HepG2 (cell line): ENCODE measurements around the gene SCNM1. TPM values are rescaled to one million over a fixed set of nuclear protein-coding genes. Genes with fewer than 3 reads are reported as not detected.

Experiments
- DR1 ChIP-seq: sonication (generic); formaldehyde crosslinking; IDR thresholded peaks from 2 replicates; pipeline ENCODE4 v1.8.0; 2021; ENCODE audit warnings: mild to moderate bottlenecking, missing genetic modification reagents, inconsistent platforms
- EHMT2 ChIP-seq: fragments of 200-600 bp; sonication (generic); IDR thresholded peaks from 2 replicates; pipeline ENCODE4 v1.7.0; 2017; ENCODE audit warnings: antibody characterized with exemption, low read depth, low read length, borderline replicate concordance
- FOSL2 ChIP-seq: sonication (generic); formaldehyde crosslinking; IDR thresholded peaks from 2 replicates; pipeline ENCODE4 v1.4.0; 2020; ENCODE audit warnings: missing genetic modification reagents
- ISX ChIP-seq: sonication (generic); formaldehyde crosslinking; conservative IDR thresholded peaks from 2 replicates; pipeline ENCODE4 v1.5.0; 2020; ENCODE audit warnings: missing genetic modification reagents
- MBNL3 ChIP-seq: fragments of 250-450 bp; sonication (Bioruptor Pico); conservative IDR thresholded peaks from 2 replicates; pipeline ENCODE4 v1.8.0; 2022; ENCODE audit warnings: mild to moderate bottlenecking, inconsistent platforms
- MTA3 ChIP-seq: sonication (generic); formaldehyde crosslinking; IDR thresholded peaks from 2 replicates; pipeline ENCODE4 v1.4.0; 2020; ENCODE audit warnings: missing genetic modification reagents
- NRL ChIP-seq: sonication (generic); formaldehyde crosslinking; IDR thresholded peaks from 2 replicates; pipeline ENCODE4 v1.5.0; 2020; ENCODE audit warnings: missing genetic modification reagents, mild to moderate bottlenecking, moderate library complexity, borderline replicate concordance
- PREB ChIP-seq: sonication (generic); formaldehyde crosslinking; IDR thresholded peaks from 2 replicates; pipeline ENCODE4 v1.4.0; 2020; ENCODE audit warnings: missing genetic modification reagents
- PTBP1 ChIP-seq: fragments of 200-400 bp; formaldehyde crosslinking; IDR thresholded peaks from 2 replicates; pipeline ENCODE4 v1.6.1; 2018; ENCODE audit warnings: low read length, low read depth; ENCODE audit not compliant: poor library complexity, severe bottlenecking
- RORA ChIP-seq: sonication (generic); formaldehyde crosslinking; IDR thresholded peaks from 2 replicates; pipeline ENCODE4 v1.5.0; 2020; ENCODE audit warnings: mild to moderate bottlenecking, missing genetic modification reagents, moderate library complexity
- SNAI1 ChIP-seq: sonication (generic); formaldehyde crosslinking; IDR thresholded peaks from 2 replicates; pipeline ENCODE4 v1.5.0; 2020; ENCODE audit warnings: mild to moderate bottlenecking, missing genetic modification reagents, borderline replicate concordance
- SRSF4 ChIP-seq: fragments of 200-400 bp; formaldehyde crosslinking; IDR thresholded peaks from one replicate; pipeline ENCODE4 v1.6.1; 2018; ENCODE audit warnings: mild to moderate bottlenecking, low read depth, low read length, moderate library complexity; ENCODE audit not compliant: poor library complexity, severe bottlenecking
- U2AF2 ChIP-seq: fragments of 200-400 bp; formaldehyde crosslinking; IDR thresholded peaks from 2 replicates; pipeline ENCODE4 v1.6.1; 2017; ENCODE audit warnings: low read depth, mild to moderate bottlenecking, low read length
- ZNF264 ChIP-seq: sonication (generic); formaldehyde crosslinking; IDR thresholded peaks from 2 replicates; pipeline ENCODE4 v1.4.0; 2020; ENCODE audit warnings: missing genetic modification reagents
- ZNF367 ChIP-seq: sonication (generic); formaldehyde crosslinking; IDR thresholded peaks from 2 replicates; pipeline ENCODE4 v1.4.0; 2020; ENCODE audit warnings: missing genetic modification reagents, borderline replicate concordance
- ZNF530 ChIP-seq: sonication (generic); formaldehyde crosslinking; IDR thresholded peaks from 2 replicates; pipeline ENCODE4 v1.5.0; 2020; ENCODE audit warnings: low read depth, mild to moderate bottlenecking, missing genetic modification reagents
- ZNF557 ChIP-seq: sonication (generic); formaldehyde crosslinking; IDR thresholded peaks from 2 replicates; pipeline ENCODE4 v1.4.0; 2020; ENCODE audit warnings: missing genetic modification reagents
- ZNF660 ChIP-seq: sonication (generic); formaldehyde crosslinking; IDR thresholded peaks from 2 replicates; pipeline ENCODE4 v1.5.1; 2020; ENCODE audit warnings: mild to moderate bottlenecking, low read depth, missing genetic modification reagents, borderline replicate concordance
- ZNF816 ChIP-seq: sonication (generic); formaldehyde crosslinking; IDR thresholded peaks from 2 replicates; pipeline ENCODE4 v1.8.0; 2022; ENCODE audit warnings: missing genetic modification reagents, mild to moderate bottlenecking, borderline replicate concordance
- polyA plus RNA-seq, 8 experiments: library from polyadenylated mRNA; depleted of rRNA in 3 of 8; stranded (reverse) in 7 of 8; unstranded in 1 of 8; fragments of >200 nt; fragmentation: Illumina TruSeq in 4 of 8; extraction: Trizol in 4 of 8; gene quantifications; 2 replicates each; pipeline versions ENCODE4 v1.2.1 to v1.2.3, GENCODE V29; 2011 to 2016; ENCODE audit warnings: low read depth in 4 of 8, missing spikeins in 1 of 8, mixed read lengths in 1 of 8; ENCODE audit not compliant: insufficient read depth in 1 of 8
- total RNA-seq, 5 experiments: library from RNA; depleted of rRNA; stranded (reverse); fragments of >200 nt; fragmentation: Illumina TruSeq; extraction: Trizol; gene quantifications; 2 replicates each; pipeline ENCODE4 v1.2.3, GENCODE V29; 2016; ENCODE audit warnings: low read depth in 1 of 5
- TF ChIP-seq, protein P1 (sequence below): sonication (generic); formaldehyde crosslinking; IDR thresholded peaks from 2 replicates; pipeline ENCODE4 v1.4.0; 2020; ENCODE audit warnings: missing genetic modification reagents
- TF ChIP-seq, protein P2 (sequence below): sonication (generic); formaldehyde crosslinking; IDR thresholded peaks from 2 replicates; pipeline ENCODE4 v1.4.0; 2020; ENCODE audit warnings: missing genetic modification reagents, mild to moderate bottlenecking, borderline replicate concordance
- TF ChIP-seq, protein P3 (sequence below): sonication (generic); formaldehyde crosslinking; IDR thresholded peaks from 2 replicates; pipeline ENCODE4 v1.5.0; 2020; ENCODE audit warnings: mild to moderate bottlenecking, missing genetic modification reagents, borderline replicate concordance

Gene SCNM1
- total and polyA plus RNA-seq, 2 of the 13 experiments (the other 11 are each of a cell fraction or from before 2014, with no cell fraction given): 16.3 to 31.5 TPM

- TF ChIP-seq EHMT2 (no peak), MTA3 (CRISPR knock-in tag) (no peak), ZNF530 (no peak), NRL (CRISPR knock-in tag) (peak; percentile 67), ZNF660 (CRISPR knock-in tag) (no peak), PTBP1 (no peak), MBNL3 (CRISPR knock-in tag) (no peak), U2AF2 (no peak), DR1 (CRISPR knock-in tag) (peak; percentile 61; the same call in 1 of the 2 replicates), PREB (CRISPR knock-in tag) (no peak), FOSL2 (CRISPR knock-in tag) (no peak; the same call in 1 of the 2 replicates), SRSF4 (no peak), SNAI1 (CRISPR knock-in tag) (no peak), ISX (CRISPR knock-in tag) (no peak), ZNF816 (0 out of 2 replicates have a peak, but pooled peaks have one; percentile 50), RORA (CRISPR knock-in tag) (no peak), ZNF367 (no peak), ZNF264 (no peak; the same call in 1 of the 2 replicates), ZNF557 (CRISPR knock-in tag) (no peak)
- TF ChIP-seq, protein P1, sequence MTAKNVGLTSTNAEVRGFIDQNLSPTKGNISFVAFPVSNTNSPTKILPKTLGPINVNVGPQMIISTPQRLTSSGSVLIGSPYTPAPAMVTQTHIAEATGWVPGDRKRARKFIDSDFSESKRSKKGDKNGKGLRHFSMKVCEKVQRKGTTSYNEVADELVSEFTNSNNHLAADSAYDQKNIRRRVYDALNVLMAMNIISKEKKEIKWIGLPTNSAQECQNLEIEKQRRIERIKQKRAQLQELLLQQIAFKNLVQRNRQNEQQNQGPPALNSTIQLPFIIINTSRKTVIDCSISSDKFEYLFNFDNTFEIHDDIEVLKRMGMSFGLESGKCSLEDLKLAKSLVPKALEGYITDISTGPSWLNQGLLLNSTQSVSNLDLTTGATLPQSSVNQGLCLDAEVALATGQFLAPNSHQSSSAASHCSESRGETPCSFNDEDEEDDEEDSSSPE (CRISPR knock-in tag): peak; percentile 30; the same call in 1 of the 2 replicates
- TF ChIP-seq, protein P2, sequence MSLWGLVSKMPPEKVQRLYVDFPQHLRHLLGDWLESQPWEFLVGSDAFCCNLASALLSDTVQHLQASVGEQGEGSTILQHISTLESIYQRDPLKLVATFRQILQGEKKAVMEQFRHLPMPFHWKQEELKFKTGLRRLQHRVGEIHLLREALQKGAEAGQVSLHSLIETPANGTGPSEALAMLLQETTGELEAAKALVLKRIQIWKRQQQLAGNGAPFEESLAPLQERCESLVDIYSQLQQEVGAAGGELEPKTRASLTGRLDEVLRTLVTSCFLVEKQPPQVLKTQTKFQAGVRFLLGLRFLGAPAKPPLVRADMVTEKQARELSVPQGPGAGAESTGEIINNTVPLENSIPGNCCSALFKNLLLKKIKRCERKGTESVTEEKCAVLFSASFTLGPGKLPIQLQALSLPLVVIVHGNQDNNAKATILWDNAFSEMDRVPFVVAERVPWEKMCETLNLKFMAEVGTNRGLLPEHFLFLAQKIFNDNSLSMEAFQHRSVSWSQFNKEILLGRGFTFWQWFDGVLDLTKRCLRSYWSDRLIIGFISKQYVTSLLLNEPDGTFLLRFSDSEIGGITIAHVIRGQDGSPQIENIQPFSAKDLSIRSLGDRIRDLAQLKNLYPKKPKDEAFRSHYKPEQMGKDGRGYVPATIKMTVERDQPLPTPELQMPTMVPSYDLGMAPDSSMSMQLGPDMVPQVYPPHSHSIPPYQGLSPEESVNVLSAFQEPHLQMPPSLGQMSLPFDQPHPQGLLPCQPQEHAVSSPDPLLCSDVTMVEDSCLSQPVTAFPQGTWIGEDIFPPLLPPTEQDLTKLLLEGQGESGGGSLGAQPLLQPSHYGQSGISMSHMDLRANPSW: no peak; the same call in 1 of the 2 replicates
- TF ChIP-seq, protein P3, sequence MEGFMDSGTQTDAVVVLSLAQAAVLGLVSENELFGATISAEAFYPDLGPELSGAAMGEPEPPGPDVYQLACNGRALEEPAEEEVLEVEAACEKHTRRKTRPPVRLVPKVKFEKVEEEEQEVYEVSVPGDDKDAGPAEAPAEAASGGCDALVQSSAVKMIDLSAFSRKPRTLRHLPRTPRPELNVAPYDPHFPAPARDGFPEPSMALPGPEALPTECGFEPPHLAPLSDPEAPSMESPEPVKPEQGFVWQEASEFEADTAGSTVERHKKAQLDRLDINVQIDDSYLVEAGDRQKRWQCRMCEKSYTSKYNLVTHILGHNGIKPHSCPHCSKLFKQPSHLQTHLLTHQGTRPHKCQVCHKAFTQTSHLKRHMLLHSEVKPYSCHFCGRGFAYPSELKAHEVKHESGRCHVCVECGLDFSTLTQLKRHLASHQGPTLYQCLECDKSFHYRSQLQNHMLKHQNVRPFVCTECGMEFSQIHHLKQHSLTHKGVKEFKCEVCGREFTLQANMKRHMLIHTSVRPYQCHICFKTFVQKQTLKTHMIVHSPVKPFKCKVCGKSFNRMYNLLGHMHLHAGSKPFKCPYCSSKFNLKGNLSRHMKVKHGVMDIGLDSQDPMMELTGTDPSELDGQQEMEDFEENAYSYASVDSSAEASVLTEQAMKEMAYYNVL (CRISPR knock-in tag): peak; percentile 57; the same call in 1 of the 2 replicates
These were observed 19.4 kb upstream of the SCNM1 start, which contains the start of gene SEMA6C (continued) for GRCh38 chr1:151146412-151147131.
